Subcutaneous adipose tissue (tissue), 4 donors: ENCODE data around the gene LCE1D. TPM values are rescaled to one million over a fixed set of nuclear protein-coding genes. Genes with fewer than 3 reads are reported as not detected.

ENCODE experiments used
- CTCF ChIP-seq: fragments of 450-650 bp; IDR thresholded peaks from one replicate; pipeline ENCODE4 v1.5.1; 2016; ENCODE audit warnings: low read depth, mild to moderate bottlenecking, control low read depth, antibody characterized with exemption, moderate library complexity
- total RNA-seq, 4 donors: library from RNA; depleted of rRNA; stranded (reverse); fragments of >200 nt; gene quantifications; one replicate each; pipeline ENCODE4 v1.1.0, GENCODE V29; 2016

Gene LCE1D
- total RNA-seq = not detected

- no peak for TF ChIP-seq CTCF
Observed at GRCh38 chr1:152796421-152796820, at the start of gene LCE1D. Gene LCE1D (plus strand): TSS chr1:152796721. CDS start chr1:152797795, 1,074 bp downstream.

- TF ChIP-seq CTCF = no peak
Observed at GRCh38 chr1:152747831-152748230, 48.7 kb upstream of the LCE1D start.

- TF ChIP-seq CTCF = no peak
Observed at GRCh38 chr1:152752225-152752624, 44.3 kb upstream of the LCE1D start.

- TF ChIP-seq CTCF = no peak
Observed at GRCh38 chr1:152753586-152753985, 42.9 kb upstream of the LCE1D start.

- TF ChIP-seq CTCF = no peak
Observed at GRCh38 chr1:152756872-152757271, 39.6 kb upstream of the LCE1D start.

GRCh38 chr1:152757747-152758146 lies 38.8 kb upstream of the LCE1D start, which contains the start of gene KPRP:
Gene KPRP (plus strand): TSS chr1:152758025. CDS start chr1:152759589, 1,564 bp downstream.
- TF ChIP-seq CTCF = no peak

- no peak for TF ChIP-seq CTCF
Observed at GRCh38 chr1:152758636-152759035, 37.9 kb upstream of the LCE1D start.
